Cerebellar nuclear complex (tissue), 1 donor: ENCODE data around the gene DAPL1.

Source experiments
- DNase-seq, 2 experiments: peaks; one replicate each; lab custom pipeline; 2025; lab: John Stamatoyannopoulos, UW

DAPL1 gene

DNA sequence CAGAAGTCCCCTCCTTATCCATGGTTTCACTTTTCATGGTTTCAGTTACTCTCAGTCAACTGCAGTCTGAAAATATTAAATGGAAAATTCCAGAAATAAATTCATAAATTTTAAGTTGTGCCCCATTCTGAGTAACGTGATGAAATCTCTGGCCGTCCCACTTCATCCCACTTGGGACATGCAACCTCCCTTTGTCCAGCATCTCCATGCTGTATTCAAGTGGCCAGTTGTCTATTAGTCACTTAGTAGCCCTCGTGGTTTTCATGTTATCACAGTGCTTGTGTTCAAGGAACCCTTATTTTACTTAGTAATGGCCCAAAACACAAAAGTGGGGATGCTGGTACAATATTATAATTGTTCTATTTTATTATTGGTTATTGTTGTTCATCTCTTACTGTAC is 18.0 kb upstream of the DAPL1 start:
- DNase-seq = no peak

DNA sequence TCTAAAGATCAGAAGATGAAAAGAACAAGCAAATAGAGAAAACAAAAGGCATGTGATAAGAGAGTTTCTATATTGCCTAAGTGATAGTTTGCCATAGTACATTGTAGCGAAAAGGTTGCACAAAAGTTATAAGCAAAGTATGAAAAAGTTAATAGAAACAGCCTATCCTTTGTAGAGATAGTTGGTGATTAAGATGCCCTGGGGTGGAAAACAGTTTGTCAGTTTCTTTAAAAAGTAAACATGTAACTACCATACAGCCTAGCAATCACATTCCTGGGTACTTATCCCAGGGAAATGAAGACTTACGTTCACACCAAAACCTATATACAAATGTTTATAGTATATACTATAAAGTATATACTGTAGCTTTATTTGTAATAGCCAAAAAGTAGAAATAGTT is 16.9 kb upstream of the DAPL1 start:
- no peak for DNase-seq

DNA sequence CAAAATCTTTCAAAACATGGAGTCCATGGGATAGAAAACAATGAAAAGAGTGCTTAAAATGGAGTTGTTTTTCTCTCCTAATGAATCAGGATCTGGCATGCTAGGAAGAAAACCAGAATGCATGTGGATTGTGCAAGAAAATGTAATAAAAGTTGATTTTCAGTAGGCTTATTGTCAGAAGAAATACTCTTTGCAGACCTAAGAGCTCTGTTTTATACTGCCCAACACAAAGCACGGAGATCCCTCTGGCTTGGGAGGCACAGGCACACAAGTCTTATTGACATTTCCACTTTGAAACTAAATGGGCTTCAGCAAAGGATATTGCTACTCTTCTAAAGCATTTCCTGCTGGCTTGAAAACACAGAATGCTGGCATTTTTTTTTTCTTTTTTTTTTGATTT is 15.5 kb upstream of the DAPL1 start:
- no peak for DNase-seq

DNA sequence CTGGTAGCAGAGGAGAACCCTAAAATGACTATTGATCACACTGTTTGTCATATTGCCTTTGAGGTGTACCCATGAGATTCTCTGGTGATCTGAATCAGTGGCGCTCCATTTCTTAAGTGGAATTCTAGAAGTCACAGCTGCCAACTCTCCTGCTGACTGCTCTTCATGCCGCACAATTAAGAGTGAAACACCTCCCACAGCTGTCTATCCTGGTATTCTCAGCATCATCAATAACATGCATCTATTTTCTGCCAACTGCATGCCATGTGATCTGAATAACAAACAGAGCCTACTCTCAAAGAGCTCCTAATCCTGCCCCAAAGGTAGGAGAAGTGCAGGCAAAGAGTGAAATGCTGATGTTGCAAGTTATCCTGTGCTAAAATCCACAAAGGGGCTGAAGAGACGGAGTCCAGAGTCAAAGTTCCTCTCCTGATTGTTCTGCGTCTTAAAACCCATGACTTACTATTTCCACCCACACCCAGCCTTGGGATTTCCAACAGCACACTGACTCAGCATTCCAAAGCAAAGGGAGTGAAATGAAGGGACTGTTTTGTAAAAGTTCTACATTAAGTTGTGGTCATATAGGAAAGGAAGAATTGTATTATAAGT is 13.7 kb upstream of the DAPL1 start:
- DNase-seq = no peak

DNA sequence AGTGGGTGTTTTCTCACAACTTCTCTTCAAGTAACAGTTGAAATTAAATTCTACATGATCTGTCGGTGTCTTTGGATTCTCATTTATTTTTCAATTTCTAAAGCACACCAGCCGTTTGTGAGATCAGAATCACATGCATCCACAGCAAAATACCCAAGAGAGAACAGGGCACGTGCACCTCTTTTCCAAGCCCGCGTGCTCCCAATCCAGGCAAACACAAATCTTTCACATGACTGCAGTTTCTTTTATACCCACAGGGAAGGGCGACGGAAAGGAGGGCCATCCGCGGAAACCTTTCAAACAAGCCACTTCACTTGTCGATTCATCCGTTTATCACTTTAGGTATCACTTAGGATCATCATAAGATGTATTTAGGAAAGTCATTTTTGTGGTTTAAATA is 13.0 kb upstream of the DAPL1 start:
- DNase-seq = no peak

DNA sequence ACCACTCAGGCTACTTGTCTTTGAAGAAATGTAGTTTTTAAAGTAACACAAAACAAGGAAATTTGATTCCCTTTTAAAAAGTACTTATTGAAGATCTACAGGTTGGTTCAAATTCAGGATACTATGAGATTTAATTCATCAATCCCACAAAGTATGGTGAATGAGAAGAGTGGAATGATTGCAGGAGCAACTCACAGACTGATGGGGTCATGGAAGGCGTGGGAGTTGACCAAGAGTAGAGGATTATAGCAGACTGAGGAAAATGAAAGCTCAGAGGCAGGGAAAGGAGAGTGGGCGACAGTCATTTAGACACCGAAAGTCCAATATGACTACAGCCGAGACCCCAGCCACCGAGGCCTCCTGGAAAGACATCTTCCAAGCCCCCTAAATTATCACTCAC is 12.5 kb upstream of the DAPL1 start:
- no peak for DNase-seq

DNA sequence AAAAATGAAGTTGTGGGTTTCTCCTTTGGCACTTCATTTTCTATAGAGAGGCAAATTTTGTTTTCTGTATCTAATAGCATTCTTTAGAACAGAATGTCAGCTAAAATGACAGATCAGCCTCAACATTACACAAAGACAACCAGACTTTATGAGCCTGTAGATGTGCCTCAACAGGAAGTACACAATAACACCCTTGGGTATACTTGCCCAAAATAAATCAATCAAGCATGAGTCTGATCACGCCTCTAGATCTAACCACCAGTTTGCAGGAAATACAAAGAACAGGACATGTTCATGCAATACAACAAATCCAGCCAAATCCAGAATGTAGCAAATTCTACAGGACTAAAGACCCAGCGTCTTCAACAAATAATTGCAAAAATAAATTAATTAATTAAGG is 11.2 kb upstream of the DAPL1 start:
- no peak for DNase-seq

DNA sequence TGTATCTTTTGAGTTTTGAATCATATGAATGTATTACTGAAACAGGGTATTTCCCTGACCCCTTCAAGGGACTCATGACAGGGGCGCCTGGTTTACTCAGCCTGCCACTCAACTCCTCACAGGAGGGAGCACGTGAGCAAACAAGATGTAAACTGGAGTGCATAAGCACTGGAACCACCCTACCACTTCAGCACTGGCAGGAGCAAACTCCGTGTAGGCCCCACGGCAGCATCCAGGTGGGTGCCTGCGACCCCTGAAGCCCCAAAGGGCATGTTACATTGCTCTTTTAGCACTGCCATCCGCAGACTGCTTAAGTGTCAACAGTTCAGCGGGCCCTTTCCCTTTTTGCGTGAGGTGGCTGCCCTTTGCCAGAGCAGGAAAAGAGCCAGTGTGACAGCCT is 8.2 kb upstream of the DAPL1 start:
- no peak for DNase-seq

DNA sequence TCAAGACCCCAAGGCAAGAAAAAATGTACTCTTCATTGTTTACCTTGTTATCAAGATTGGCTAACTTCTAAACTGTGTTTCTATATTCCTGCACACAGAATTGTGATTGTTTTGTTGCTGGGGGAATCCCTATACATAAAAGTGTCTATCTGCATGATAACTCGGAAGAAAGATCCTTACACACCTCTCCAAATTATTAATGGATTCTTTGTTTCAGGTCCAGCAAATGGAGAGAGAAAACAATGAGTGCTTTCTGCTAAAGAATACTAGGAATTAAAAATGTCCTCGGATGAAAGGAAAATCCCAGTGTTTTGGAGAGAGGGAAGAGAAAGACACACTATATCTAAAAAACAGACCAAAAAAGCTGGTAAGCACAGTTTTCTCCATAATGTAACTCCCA is 6.2 kb upstream of the DAPL1 start:
- no peak for DNase-seq

DNA sequence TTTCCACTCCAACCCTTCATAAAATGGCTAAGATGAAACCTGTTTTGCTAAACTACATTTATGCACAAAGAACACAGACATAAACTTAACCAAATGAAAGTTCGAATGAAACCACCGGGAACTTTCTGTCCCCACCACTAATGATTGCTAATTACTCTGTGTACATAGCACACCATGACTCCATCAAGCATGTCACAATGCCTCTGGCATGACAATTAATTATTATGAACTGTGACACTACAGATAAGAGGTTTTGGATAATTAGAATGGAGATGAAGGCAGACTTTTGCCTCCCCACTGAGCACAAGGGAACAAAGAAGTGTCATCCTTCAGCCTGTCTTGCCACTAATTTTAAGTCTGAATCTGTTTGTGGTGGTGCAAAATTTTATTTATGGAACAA is 1.5 kb downstream of the DAPL1 start:
- DNase-seq = no peak

DNA sequence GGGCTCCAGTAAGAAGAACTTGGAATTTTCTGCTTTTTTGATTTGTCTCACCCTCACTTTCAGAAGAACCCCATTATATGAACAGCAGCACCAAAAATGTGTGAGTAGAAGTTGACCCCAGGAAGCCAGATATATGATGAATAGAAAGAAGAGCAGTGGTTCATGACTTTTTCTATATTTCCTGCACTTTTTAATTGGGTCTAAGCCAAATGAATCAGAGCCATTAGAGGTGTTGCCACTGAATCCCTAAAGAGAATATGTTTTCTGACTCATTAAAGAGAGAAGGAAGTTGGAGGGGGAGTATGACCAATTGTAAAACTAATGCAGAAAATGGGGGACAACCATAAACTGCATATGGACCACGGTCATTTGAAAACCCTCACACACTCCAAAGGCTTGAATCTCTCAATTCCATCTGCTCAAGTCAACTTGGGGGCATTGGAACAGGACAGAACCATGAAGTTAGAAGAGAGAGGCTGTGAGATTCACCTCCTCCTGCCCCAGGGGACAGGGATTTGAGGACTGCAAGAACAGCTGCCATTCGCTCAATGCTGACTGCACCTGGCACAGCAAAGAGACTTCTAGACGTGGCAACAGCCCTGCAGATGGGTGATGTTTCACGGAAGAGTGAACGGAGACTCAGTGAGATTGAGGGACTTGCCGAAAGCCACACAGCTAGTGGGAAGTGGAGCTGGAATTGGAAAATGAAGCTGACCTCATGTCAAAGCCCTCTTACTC is 3.0 kb downstream of the DAPL1 start:
- DNase-seq = no peak

DNA sequence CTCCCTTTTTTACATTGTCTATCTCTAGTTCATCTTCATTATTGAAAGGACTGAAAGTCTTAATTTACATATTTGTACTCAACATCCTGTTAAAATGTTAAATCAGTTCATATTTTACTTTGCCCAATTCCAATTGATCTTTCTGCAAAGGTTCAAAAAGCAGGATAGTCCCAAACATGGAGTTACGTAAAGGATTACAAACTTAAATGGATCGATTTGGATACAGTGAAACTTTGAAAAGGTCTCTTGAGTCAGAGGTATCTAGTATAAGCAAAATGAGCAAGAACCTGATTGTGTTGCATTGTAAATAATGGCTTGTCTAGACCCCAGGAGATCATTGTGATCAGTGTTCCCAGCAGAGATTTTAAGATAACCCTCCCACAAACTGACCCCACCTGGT is 4.1 kb downstream of the DAPL1 start:
- DNase-seq = no peak

DNA sequence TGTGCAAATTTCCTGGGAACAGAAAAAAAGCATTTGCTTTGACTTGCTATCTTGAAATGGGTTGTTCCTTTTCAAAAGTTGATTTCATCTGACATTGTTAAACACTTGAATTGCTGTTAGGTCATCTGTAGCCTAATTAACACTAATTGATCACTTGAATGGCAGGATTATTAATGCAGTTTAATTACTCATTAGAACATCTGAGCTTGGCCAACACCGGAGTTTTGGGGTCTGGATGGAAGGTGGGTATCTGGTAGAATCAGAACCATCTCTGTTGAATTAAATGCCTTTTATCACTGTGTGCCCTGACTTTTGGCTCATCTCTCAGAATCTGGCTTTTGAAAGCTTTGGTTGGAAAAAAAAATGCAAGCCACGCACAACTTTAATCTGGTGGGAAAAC is 8.4 kb downstream of the DAPL1 start:
- no peak for DNase-seq

DNA sequence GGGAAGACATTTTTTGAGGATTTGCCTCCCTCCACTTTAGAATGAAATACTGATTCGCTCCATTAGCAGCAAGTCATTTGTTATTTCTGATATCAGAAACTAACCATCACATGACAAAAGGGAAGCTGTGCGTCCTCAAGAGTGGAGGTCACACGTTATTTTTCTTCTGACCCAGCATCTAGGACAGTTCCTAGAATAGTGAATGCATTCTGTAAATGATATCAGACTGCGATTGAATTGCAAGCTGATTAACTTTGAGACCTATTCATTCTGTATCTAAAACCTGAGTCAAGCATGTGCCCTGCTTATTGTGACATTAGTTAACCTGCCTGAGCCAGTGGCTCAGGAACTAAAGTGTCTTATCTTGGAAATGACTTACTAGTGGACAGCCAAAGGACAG is 10.1 kb downstream of the DAPL1 start:
- no peak for DNase-seq

DNA sequence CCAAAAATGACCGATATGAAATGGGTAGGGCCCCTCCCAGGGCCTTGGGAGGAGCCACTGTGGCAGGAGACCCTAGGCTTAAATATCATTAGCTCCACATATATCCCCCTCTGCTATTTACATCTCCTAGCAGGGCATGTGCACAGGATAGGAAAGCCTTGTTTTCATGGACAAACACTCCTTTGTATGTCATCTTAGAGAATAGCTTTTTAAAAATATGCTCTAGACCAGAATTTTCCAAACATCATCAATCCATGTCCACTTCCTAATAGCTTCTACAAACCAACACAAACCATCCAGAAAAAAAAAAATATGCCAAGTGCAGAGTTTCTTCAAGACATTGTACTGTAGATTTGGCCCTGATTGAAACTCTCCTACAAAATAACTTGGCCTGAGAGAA is 10.8 kb downstream of the DAPL1 start:
- DNase-seq = no peak

DNA sequence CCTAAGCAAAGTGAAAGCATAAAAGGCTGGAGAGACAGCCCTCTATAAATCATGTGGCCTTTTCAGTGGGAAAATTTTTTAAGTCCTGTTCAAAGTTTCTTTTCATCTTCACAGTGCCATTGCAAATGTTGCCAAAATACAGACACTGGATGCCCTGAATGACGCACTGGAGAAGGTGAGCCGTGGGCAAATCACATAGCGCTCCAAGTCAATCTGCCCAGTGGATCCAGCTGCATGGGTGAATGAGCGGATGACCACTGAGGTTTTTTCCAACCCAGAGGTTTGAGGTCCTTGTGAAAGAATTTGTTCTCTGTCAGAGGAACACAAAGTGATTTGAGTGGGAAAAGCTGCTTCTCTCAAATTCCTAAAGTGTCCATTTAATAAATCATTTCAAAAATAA is 11.8 kb downstream of the DAPL1 start:
- no peak for DNase-seq

DNA sequence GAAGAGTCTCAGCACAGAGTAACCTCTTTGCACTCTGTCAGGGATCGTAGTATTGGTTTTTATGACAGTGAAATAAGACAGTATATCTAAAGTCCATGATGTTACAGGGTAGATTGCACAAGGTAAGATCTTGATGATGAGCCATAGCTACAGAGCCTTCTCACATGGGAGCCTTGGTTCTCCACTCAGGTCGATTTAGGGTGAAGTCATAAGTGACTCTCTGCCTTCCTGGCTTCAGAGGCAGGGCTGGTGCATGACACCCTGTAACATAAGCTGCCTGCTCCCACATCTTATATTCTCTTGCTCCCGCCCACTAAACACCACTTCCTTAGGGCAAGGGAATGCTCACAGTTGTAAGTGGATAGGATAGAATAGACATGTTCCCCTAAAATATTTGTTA is 13.3 kb downstream of the DAPL1 start:
- no peak for DNase-seq

DNA sequence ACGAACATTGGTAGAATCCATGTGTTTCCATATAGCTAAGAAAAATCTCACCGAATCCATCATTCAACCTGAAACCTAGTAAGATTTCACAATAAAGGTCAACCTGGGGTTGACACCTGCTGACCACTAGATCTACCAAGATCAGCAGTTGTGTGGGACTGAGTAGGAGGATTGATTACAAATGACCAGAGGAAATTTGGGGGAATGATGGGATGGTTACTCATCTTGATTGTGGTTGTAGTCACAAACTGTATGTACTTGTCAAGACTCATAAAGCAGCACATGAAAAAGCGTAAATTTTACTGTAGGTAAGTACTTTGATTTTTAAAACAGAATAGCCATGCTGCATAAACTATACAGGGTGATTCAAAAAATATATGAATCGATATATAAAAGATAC is 14.7 kb downstream of the DAPL1 start:
- DNase-seq = no peak

DNA sequence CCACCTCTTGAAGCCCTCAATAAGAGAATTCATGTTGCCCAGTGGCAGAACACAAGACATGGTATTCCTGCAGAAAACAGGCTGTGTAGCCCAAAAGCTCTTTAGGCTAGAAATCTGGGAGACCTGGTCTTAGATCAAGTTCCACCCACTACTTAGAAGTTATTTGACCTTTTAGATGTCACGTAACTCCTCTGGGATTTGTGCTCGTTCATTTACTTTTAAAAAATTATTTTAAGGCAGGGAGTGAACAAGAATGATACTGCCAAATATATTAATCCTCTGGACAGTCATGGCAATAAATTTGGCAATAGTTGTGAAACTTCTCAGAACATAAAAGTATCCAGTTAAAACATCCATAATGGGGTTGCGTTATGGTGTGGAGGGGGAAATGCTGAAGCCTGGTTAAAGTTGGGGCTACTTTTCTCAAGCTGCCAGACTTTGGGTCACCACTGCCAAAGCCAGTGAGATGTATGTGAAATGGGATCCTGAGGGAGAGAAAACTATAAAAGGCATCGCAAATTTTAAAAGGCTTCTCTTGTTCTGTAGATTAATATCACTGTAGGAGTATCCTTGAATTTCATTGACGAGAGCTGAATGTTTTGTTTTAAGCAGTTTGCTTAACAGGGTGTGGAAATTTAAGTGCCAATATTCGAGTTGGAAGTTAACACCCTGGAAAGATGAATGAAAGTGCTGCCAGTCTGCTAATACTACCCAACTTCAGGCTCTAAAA is 15.8 kb downstream of the DAPL1 start:
- DNase-seq = no peak

DNA sequence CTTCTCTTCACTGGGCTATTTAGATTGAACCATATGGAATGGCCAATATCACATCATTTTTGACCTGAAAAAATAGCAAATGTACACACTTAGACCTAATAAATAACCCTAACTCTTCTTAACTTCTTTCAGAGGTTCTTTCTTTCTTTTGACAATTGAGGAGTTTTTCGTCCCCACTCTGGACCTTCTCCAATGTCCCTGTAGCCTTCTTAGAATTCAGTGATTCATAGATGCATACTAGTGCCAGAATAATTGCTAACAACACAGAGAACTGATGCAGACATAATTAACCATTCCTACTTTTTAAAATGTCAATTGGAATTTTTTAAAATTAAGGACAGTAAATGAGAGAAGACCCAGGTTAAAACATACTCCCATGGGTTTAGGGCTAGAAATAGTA is 20.0 kb downstream of the DAPL1 start:
- DNase-seq = no peak

DNA sequence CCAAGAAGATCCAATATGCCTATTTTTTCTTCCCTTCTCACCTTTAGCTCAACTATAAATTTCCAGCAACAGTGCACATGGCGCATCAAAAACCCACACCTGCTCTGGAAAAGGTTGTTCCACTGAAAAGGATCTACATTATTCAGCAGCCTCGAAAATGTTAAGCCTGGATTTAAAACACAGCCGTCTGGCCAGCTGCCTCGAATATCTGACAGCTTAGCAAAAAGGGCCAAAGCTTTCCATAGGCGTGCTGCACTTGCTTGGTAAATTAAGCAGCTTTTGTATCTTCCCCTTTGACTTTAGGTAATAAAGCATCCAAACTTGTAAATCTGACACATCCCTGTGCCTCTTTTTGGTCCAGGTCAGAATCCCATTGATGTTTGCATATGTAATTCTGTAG is 20.5 kb downstream of the DAPL1 start:
- no peak for DNase-seq

DNA sequence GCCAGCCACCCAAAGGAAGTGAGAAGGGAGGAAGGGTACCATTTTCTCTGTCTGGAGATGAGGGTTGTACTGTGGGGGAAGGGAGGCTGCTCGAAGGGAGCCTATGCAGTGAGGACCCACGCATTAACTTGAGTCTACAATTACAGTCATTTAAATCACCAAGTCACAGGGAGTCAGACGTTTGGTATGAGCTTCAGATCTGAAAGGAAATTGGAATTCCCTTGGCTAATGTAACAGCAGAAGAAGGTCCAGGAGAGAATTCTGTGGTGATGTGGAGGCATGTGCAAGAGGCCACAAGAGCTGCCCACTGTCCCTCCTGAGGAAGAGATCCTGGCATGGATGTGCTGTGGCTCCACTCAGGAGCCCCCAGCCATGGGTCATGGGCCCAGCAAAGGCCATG is 22.5 kb downstream of the DAPL1 start:
- DNase-seq = no peak

DNA sequence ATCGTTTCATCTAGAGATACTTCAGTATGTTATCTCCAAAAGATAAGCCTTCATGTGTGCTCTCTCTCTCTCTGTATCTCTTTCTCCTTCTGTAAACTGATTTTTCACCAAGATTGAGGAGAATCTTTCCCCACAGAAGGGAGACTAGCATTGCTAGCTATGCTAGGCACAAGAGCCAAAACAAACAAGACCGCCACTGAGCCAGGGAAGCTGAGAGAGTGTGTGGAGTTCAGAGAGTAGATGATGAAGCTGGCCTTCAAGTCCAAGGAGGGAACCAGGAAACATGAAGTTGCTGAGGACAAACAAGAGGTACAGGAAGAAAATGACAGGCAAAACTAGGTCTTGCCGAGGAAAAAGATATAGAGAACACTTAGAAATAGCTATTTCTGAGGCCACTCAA is 23.4 kb downstream of the DAPL1 start:
- no peak for DNase-seq

DNA sequence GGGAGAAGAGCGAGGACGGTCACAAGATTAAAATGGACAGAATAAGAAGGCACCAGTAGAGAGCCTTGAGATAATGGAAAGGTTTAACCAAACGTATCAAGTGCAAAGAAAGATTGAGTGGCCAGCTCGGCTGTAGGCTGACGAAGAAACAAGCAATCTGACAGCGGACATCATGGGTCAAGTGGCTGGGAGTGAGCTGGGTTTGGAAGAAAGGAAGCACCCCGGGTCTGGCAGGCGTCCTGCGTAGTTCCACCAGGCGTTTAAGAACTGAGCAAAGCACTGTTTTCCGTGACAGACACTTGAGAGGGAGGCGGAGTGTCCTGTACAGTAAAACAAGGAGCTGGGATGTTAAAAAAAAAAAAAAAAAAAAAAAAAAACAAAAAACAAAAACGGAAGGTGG is 27.1 kb downstream of the DAPL1 start:
- DNase-seq = no peak
